ENCODE data around the gene CYP2B6.

- no peak for TF ChIP-seq CEBPZ (IDR thresholded peaks at IDR 0.05; ENCODE audit: low read length)
- no peak for TF ChIP-seq U2AF2 (IDR thresholded peaks at IDR 0.05; ENCODE audit: low read depth, low read length)
- TF ChIP-seq KIAA2018 (CRISPR knock-in tag; IDR thresholded peaks at IDR 0.05; ENCODE audit: borderline replicate concordance) = no peak
- TF ChIP-seq NFYB (CRISPR knock-in tag; IDR thresholded peaks at IDR 0.05) = no peak
- TF ChIP-seq MAX (IDR thresholded peaks at IDR 0.05) = no peak
- TF ChIP-seq ZNF138 (CRISPR knock-in tag; IDR thresholded peaks at IDR 0.05; ENCODE audit: low read depth) = no peak
Observed at GRCh38 chr19:40947114-40947513, 44.0 kb upstream of the CYP2B6 start.

Data from HepG2 (cell line).